ENCODE results near the gene SLFN5.

DNA sequence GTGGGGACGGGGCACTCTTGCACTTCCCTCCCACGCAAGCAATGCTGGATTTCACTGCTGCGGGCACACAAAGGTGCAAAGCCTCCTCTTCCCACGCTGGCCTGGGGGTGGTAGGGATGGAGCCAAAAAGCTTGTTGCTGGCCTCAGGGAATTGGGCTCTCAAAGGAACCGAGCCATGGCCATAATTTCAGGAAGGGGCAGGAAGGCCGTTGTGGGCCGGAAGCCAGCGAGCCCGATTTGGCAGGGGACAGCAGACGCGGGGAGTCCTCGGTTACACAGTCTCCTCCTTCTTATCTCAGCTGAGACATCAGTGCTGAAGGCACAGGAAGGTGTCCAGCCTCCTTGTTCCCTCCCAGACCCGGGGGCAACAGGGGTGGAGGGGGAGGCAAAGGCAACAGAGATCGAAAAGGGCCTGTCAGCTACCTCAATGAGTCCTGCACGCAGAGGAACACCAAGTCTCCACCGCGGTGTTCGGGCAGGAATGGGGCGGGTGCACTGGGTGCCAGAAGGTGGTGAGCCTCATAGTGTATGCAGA lies 71.1 kb downstream of the SLFN5 start:
- TF ChIP-seq CTCF (IDR thresholded peaks at IDR 0.05; ENCODE audit: low read depth, low read length, missing input control) (no peak), GABPA (IDR thresholded peaks at IDR 0.05 in 1 of 2, conservative IDR thresholded peaks at IDR 0.05 in 1 of 2) (no peak), NR2F2 (IDR thresholded peaks at IDR 0.05) (no peak)
